ENCODE results near the gene ANAPC4.

Gene ANAPC4

DNA sequence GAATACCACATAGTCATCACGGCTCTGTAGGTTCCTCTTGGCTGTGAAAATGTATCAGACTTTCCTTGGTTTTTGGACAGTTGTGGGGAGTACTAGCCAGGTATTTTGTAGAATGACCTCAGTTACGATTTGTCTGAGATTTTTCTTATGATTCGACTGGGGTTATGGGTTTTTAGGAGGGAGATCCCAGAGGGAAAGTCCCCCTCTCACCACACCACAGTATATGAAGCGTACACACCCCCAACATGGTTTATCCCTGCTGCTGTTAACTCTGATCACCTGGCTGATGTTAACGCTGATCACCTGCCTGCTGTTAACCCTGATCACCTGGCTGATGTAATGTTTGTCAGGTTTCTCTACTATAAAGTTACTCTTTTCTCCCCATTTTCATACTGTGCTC lies 72.6 kb downstream of the ANAPC4 start:
- H3K4me2 ChIP-seq (ENCODE audit: low read length, poor library complexity, severe bottlenecking), result no peak overlapping the region
- no peaks in the 10 kb centered on the region for H3K9me3 ChIP-seq (ENCODE audit: control insufficient read depth, low read length)
- H3K23ac ChIP-seq (ENCODE audit: low read length in 2 of 2), result no peak overlapping the region
- 100% methylated on average over 1 of the region's 5 CpGs for WGBS
- H3K79me1 ChIP-seq (replicated peaks; ENCODE audit: low read length, poor library complexity, severe bottlenecking), result no peaks in the 10 kb centered on the region
- H2BK15ac ChIP-seq (ENCODE audit: low read depth, poor library complexity, severe bottlenecking), result no peak overlapping the region
- no peak overlapping the region for H4K8ac ChIP-seq (ENCODE audit: low read length)
- DNase-seq, result no peak
- H3K4me1 ChIP-seq (ENCODE audit: control insufficient read depth, insufficient read depth, low read depth, low read length), result peaks cover 2% of the 10 kb centered on the region
- H2AK5ac ChIP-seq (ENCODE audit: low read length, severe bottlenecking), result no peak overlapping the region
- H2BK120ac ChIP-seq (ENCODE audit: low read depth, low read length), result no peak overlapping the region
- no peak overlapping the region for H2AFZ ChIP-seq (ENCODE audit: low read depth, low read length)
- no peak overlapping the region for H2BK12ac ChIP-seq (ENCODE audit: low read length in 2 of 2)
- no peak overlapping the region for H2BK5ac ChIP-seq (ENCODE audit: low read depth, low read length, poor library complexity, severe bottlenecking)
- no peaks in the 10 kb centered on the region for H3K36me3 ChIP-seq (ENCODE audit: control insufficient read depth in 1 of 2, insufficient read depth in 2 of 2, low read depth in 1 of 2, low read length in 2 of 2)
- H4K91ac ChIP-seq (ENCODE audit: low read length), result no peak overlapping the region
- no peak overlapping the region for H3K18ac ChIP-seq (ENCODE audit: low read depth in 1 of 2, low read length in 2 of 2)
- H3K4me3 ChIP-seq (ENCODE audit: insufficient read depth in 1 of 2, low read depth in 1 of 2, low read length in 2 of 2), result no peak overlapping the region
- no peak overlapping the region for H3K4ac ChIP-seq (ENCODE audit: low read depth in 1 of 2, low read length in 2 of 2)
- H3K27me3 ChIP-seq (ENCODE audit: control insufficient read depth in 1 of 2, insufficient read depth in 1 of 2, low read length in 2 of 2), result peaks cover 0 to 6% of the 10 kb centered on the region in 2 experiments
- no peak overlapping the region for H3K27ac ChIP-seq (ENCODE audit: low read length, poor library complexity, severe bottlenecking)
- no peak overlapping the region for H3K14ac ChIP-seq (ENCODE audit: low read length in 2 of 2)
- H3K9ac ChIP-seq (ENCODE audit: low read length), result no peak overlapping the region

DNA sequence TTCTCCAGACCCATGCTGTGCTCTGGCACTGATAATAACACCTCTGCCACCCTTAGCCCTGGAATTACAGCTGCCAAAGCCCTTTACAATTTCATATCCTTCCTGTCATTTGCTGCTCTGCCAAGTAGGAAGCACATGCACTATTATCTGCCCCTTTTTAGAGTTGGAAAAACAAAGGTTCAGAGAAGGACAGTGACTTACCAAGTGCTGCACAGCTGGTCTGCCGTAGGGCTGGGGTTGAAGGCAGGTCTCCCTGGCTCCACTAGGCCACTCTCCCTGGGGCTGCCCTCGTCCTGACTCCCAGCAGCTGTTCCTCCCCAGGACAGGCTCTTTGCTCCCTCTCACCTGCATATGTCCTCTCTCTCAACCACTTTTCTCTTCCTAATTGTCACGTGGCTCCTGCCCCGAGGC lies 73.4 kb downstream of the ANAPC4 start:
- H2BK5ac ChIP-seq (ENCODE audit: low read depth, low read length, poor library complexity, severe bottlenecking), result no peak overlapping the region
- 78% methylated on average over 4 of the region's 4 CpGs for WGBS

GRCh38 chr4:25451676-25452075 lies 74.6 kb downstream of the ANAPC4 start:
- Histone ChIP-seq H2AFZ (ENCODE audit: low read depth, low read length) (no peak overlapping the region), H3K23ac (ENCODE audit: low read length in 2 of 2) (no peak overlapping the region), H3K9me3 (ENCODE audit: control insufficient read depth, low read length) (no peaks in the 10 kb centered on the region), H3K4me2 (ENCODE audit: low read length, poor library complexity, severe bottlenecking) (no peak overlapping the region), H3K4me1 (ENCODE audit: control insufficient read depth, insufficient read depth, low read depth, low read length) (peaks cover 2% of the 10 kb centered on the region), H3K4ac (ENCODE audit: low read depth in 1 of 2, low read length in 2 of 2) (no peak overlapping the region), H4K8ac (ENCODE audit: low read length) (no peak overlapping the region), H3K9ac (ENCODE audit: low read length) (no peak overlapping the region), H3K36me3 (ENCODE audit: control insufficient read depth in 1 of 2, insufficient read depth in 2 of 2, low read depth in 1 of 2, low read length in 2 of 2) (no peaks in the 10 kb centered on the region), H2BK15ac (ENCODE audit: low read depth, poor library complexity, severe bottlenecking) (no peak overlapping the region), H2BK120ac (ENCODE audit: low read depth, low read length) (no peak overlapping the region), H3K79me1 (replicated peaks; ENCODE audit: low read length, poor library complexity, severe bottlenecking) (no peaks in the 10 kb centered on the region), H3K4me3 (ENCODE audit: insufficient read depth in 1 of 2, low read depth in 1 of 2, low read length in 2 of 2) (no peak overlapping the region), H3K18ac (ENCODE audit: low read depth in 1 of 2, low read length in 2 of 2) (no peak overlapping the region), H2AK5ac (ENCODE audit: low read length, severe bottlenecking) (no peak overlapping the region), H3K27me3 (ENCODE audit: control insufficient read depth in 1 of 2, insufficient read depth in 1 of 2, low read length in 2 of 2) (no peaks in the 10 kb centered on the region), H4K91ac (ENCODE audit: low read length) (no peak overlapping the region), H2BK12ac (ENCODE audit: low read length in 2 of 2) (no peak overlapping the region), H2BK5ac (ENCODE audit: low read depth, low read length, poor library complexity, severe bottlenecking) (no peak overlapping the region), H3K14ac (ENCODE audit: low read length in 2 of 2) (no peak overlapping the region), H3K27ac (ENCODE audit: low read length, poor library complexity, severe bottlenecking) (no peak overlapping the region)
- WGBS, result 100% methylated on average over 2 of the region's 2 CpGs
- DNase-seq, result no peak

More for the DNA sequence above, 73.4 kb downstream of the ANAPC4 start:
- no peaks in the 10 kb centered on the region for H3K79me1 ChIP-seq (replicated peaks; ENCODE audit: low read length, poor library complexity, severe bottlenecking)
- H3K4me1 ChIP-seq (ENCODE audit: control insufficient read depth, insufficient read depth, low read depth, low read length), result peaks cover 2% of the 10 kb centered on the region
- H2AFZ ChIP-seq (ENCODE audit: low read depth, low read length), result no peak overlapping the region
- no peak overlapping the region for H2BK12ac ChIP-seq (ENCODE audit: low read length in 2 of 2)
- DNase-seq, result no peak
- H3K18ac ChIP-seq (ENCODE audit: low read depth in 1 of 2, low read length in 2 of 2), result no peak overlapping the region
- H4K91ac ChIP-seq (ENCODE audit: low read length), result no peak overlapping the region
- H2BK15ac ChIP-seq (ENCODE audit: low read depth, poor library complexity, severe bottlenecking), result no peak overlapping the region
- no peak overlapping the region for H3K4me2 ChIP-seq (ENCODE audit: low read length, poor library complexity, severe bottlenecking)
- H2BK120ac ChIP-seq (ENCODE audit: low read depth, low read length), result no peak overlapping the region
- H3K9me3 ChIP-seq (ENCODE audit: control insufficient read depth, low read length), result no peaks in the 10 kb centered on the region
- H3K4me3 ChIP-seq (ENCODE audit: insufficient read depth in 1 of 2, low read depth in 1 of 2, low read length in 2 of 2), result no peak overlapping the region
- no peak overlapping the region for H2AK5ac ChIP-seq (ENCODE audit: low read length, severe bottlenecking)
- H3K4ac ChIP-seq (ENCODE audit: low read depth in 1 of 2, low read length in 2 of 2), result no peak overlapping the region
- H3K36me3 ChIP-seq (ENCODE audit: control insufficient read depth in 1 of 2, insufficient read depth in 2 of 2, low read depth in 1 of 2, low read length in 2 of 2), result no peaks in the 10 kb centered on the region
- no peak overlapping the region for H3K23ac ChIP-seq (ENCODE audit: low read length in 2 of 2)
- no peak overlapping the region for H3K9ac ChIP-seq (ENCODE audit: low read length)
- H4K8ac ChIP-seq (ENCODE audit: low read length), result no peak overlapping the region
- H3K27me3 ChIP-seq (ENCODE audit: control insufficient read depth in 1 of 2, insufficient read depth in 1 of 2, low read length in 2 of 2), result peaks cover 0 to 6% of the 10 kb centered on the region in 2 experiments
- no peak overlapping the region for H3K27ac ChIP-seq (ENCODE audit: low read length, poor library complexity, severe bottlenecking)
- H3K14ac ChIP-seq (ENCODE audit: low read length in 2 of 2), result peak overlapping the region in 1 of 2 experiments; percentile 58

GRCh38 chr4:25452081-25452480 lies 75.0 kb downstream of the ANAPC4 start:
- H3K23ac ChIP-seq (ENCODE audit: low read length in 2 of 2), result no peak overlapping the region
- H2BK15ac ChIP-seq (ENCODE audit: low read depth, poor library complexity, severe bottlenecking), result no peak overlapping the region
- no peak overlapping the region for H3K4me3 ChIP-seq (ENCODE audit: insufficient read depth in 1 of 2, low read depth in 1 of 2, low read length in 2 of 2)
- no peak overlapping the region for H2BK5ac ChIP-seq (ENCODE audit: low read depth, low read length, poor library complexity, severe bottlenecking)
- no peak overlapping the region for H3K4ac ChIP-seq (ENCODE audit: low read depth in 1 of 2, low read length in 2 of 2)
- no peak overlapping the region for H4K8ac ChIP-seq (ENCODE audit: low read length)
- H2AFZ ChIP-seq (ENCODE audit: low read depth, low read length), result no peak overlapping the region
- H3K27me3 ChIP-seq (ENCODE audit: control insufficient read depth in 1 of 2, insufficient read depth in 1 of 2, low read length in 2 of 2), result no peaks in the 10 kb centered on the region
- H3K9ac ChIP-seq (ENCODE audit: low read length), result no peak overlapping the region
- H3K9me3 ChIP-seq (ENCODE audit: control insufficient read depth, low read length), result no peaks in the 10 kb centered on the region
- H2BK120ac ChIP-seq (ENCODE audit: low read depth, low read length), result no peak overlapping the region
- no peak overlapping the region for H4K91ac ChIP-seq (ENCODE audit: low read length)
- no peak overlapping the region for H2BK12ac ChIP-seq (ENCODE audit: low read length in 2 of 2)
- no peaks in the 10 kb centered on the region for H3K79me1 ChIP-seq (replicated peaks; ENCODE audit: low read length, poor library complexity, severe bottlenecking)
- H3K27ac ChIP-seq (ENCODE audit: low read length, poor library complexity, severe bottlenecking), result no peak overlapping the region
- no peak overlapping the region for H3K18ac ChIP-seq (ENCODE audit: low read depth in 1 of 2, low read length in 2 of 2)
- H2AK5ac ChIP-seq (ENCODE audit: low read length, severe bottlenecking), result no peak overlapping the region
- no peak overlapping the region for H3K4me2 ChIP-seq (ENCODE audit: low read length, poor library complexity, severe bottlenecking)
- 96% methylated on average over 7 of the region's 7 CpGs for WGBS
- no peaks in the 10 kb centered on the region for H3K36me3 ChIP-seq (ENCODE audit: control insufficient read depth in 1 of 2, insufficient read depth in 2 of 2, low read depth in 1 of 2, low read length in 2 of 2)
- DNase-seq, result no peak
- no peak overlapping the region for H3K14ac ChIP-seq (ENCODE audit: low read length in 2 of 2)
- H3K4me1 ChIP-seq (ENCODE audit: control insufficient read depth, insufficient read depth, low read depth, low read length), result peaks cover 2% of the 10 kb centered on the region

Data from mesenchymal stem cell (in vitro differentiated cells and primary cell).